K562 (cell line): ENCODE measurements around the gene RPP25. TPM values are rescaled to one million over a fixed set of nuclear protein-coding genes. Genes with fewer than 3 reads are reported as not detected.
A peak's percentile ranks its signal among the peaks of the same experiment; 100 is the strongest.
"Not testable (repeated sequence)": the region's sequence is repeated elsewhere in the genome, so short reads cannot be mapped to it uniquely, and the experiment has no call there.

Experiments used
- ATAC-seq: fragments of 200-7000 bp; cut with Tn5 transposase; 3 replicates; pipeline ENCODE4 v1.9.1; 2020; ENCODE audit warnings: moderate library complexity
- BruUV-seq: library from RNA; stranded (reverse); fragments of 400-500 nt; replicated peaks from 2 replicates; lab custom pipeline; 2021; lab: Mats Ljungman, UMichigan
- CTCF ChIA-PET: fragments of 300-600 bp; formaldehyde crosslinking; extraction: SDS; loops from one replicate; lab custom pipeline; 2021; ENCODE audit warnings: low intra/inter-chr PET ratio; lab: Yijun Ruan, JAX
- POLR2A ChIA-PET: fragments of 300-600, 350-650 bp; sonication (Branson Sonifier 250); formaldehyde crosslinking; extraction: SDS; loops from one replicate; lab custom pipeline; 2021; ENCODE audit warnings: antibody characterized with exemption, inconsistent platforms; lab: Yijun Ruan, JAX
- DNase-seq, 4 experiments: peaks; one replicate each; pipeline versions ENCODE4 v3.0.0 to v3.0.0-alpha.2; 2011 to 2018; ENCODE audit warnings: low spot score in 3 of 4, mixed read lengths in 3 of 4; ENCODE audit errors: extremely low read depth in 1 of 4
- FAIRE-seq: peaks from 2 replicates; lab custom pipeline; 2011; peaks lifted over from hg19 to GRCh38; lab: Jason Lieb, UNC
- H2AFZ ChIP-seq: 2 replicates; pipeline ENCODE4 v1.6.0; 2011; ENCODE audit warnings: low read depth, low read length, control low read depth, inconsistent platforms
- H3K27ac ChIP-seq: fragments of 200-600 bp; 3 replicates; pipeline ENCODE4 v1.8.0; 2011; ENCODE audit warnings: low read depth, mild to moderate bottlenecking, control low read depth, inconsistent platforms, low read length, moderate library complexity, mixed read lengths; ENCODE audit errors: extremely low read depth
- H3K27me3 ChIP-seq, 2 experiments: fragments of 300-600 bp in 1 of 2; 2 replicates in 1 of 2; 3 replicates in 1 of 2; pipeline versions ENCODE4 v1.6.0 to v1.8.0; 2011; ENCODE audit warnings: inconsistent platforms in 2 of 2, low read length in 2 of 2, mild to moderate bottlenecking in 1 of 2, mixed read lengths in 1 of 2, moderate library complexity in 1 of 2; ENCODE audit not compliant: control insufficient read depth in 2 of 2, insufficient read depth in 2 of 2
- H3K36me3 ChIP-seq: fragments of 300-600 bp; 3 replicates; pipeline ENCODE4 v1.8.0; 2011; ENCODE audit warnings: mild to moderate bottlenecking, low read length, inconsistent platforms; ENCODE audit not compliant: control insufficient read depth, insufficient read depth
- H3K4me1 ChIP-seq, 2 experiments: fragments of 200-600 bp in 1 of 2; replicated peaks in 1 of 2; 2 replicates in 1 of 2; 3 replicates in 1 of 2; pipeline versions ENCODE4 v1.5.1 to v1.8.0; 2011; ENCODE audit warnings: inconsistent platforms in 2 of 2, low read length in 2 of 2, mild to moderate bottlenecking in 1 of 2, mixed read lengths in 1 of 2, moderate library complexity in 1 of 2; ENCODE audit not compliant: control insufficient read depth in 2 of 2, insufficient read depth in 2 of 2
- H3K4me2 ChIP-seq: 2 replicates; pipeline ENCODE4 v1.6.1; 2011; ENCODE audit warnings: low read length, control low read depth, inconsistent platforms, mixed read lengths; ENCODE audit not compliant: insufficient read depth
- H3K4me3 ChIP-seq: fragments of 200-600 bp; sonication (generic), shearing (Covaris generic); 2 replicates; pipeline ENCODE4 v1.5.1; 2016; ENCODE audit warnings: control low read depth, inconsistent platforms
- H3K79me2 ChIP-seq: fragments of 200-600 bp; 3 replicates; pipeline ENCODE4 v1.8.0; 2011; ENCODE audit warnings: low read length, inconsistent platforms; ENCODE audit not compliant: control insufficient read depth, insufficient read depth
- H3K9ac ChIP-seq, 2 experiments: 2 replicates each; pipeline versions ENCODE4 v1.6.0 to v1.6.1; 2011; ENCODE audit warnings: low read depth in 2 of 2, low read length in 2 of 2, control low read depth in 1 of 2, inconsistent platforms in 1 of 2, mild to moderate bottlenecking in 1 of 2, mixed read lengths in 1 of 2; ENCODE audit not compliant: insufficient read depth in 1 of 2
- H3K9me1 ChIP-seq: one replicate; pipeline ENCODE4 v1.6.0; 2011; ENCODE audit warnings: inconsistent platforms, mild to moderate bottlenecking, low read length, moderate library complexity; ENCODE audit not compliant: control insufficient read depth, insufficient read depth
- H3K9me3 ChIP-seq: replicated peaks from 2 replicates; pipeline ENCODE4 v1.5.1; 2011; ENCODE audit warnings: low read depth, low read length, inconsistent platforms; ENCODE audit not compliant: control insufficient read depth, insufficient read depth
- H4K20me1 ChIP-seq: replicated peaks from 2 replicates; pipeline ENCODE4 v1.6.1; 2011; ENCODE audit warnings: low read length, inconsistent platforms, mixed read lengths; ENCODE audit not compliant: control insufficient read depth, insufficient read depth
- AFF1 ChIP-seq, 2 experiments: fragments of 450-650 bp; IDR thresholded peaks; 2 replicates each; pipeline ENCODE4 v1.6.1; 2018; ENCODE audit warnings: mild to moderate bottlenecking in 2 of 2, low read depth in 1 of 2; ENCODE audit not compliant: partially characterized antibody in 2 of 2
- CTCF ChIP-seq, 3 experiments: IDR thresholded peaks in 2 of 3; conservative IDR thresholded peaks in 1 of 3; 2 replicates each; pipeline ENCODE4 v1.5.1; 2011 to 2012; ENCODE audit warnings: low read length in 3 of 3, mild to moderate bottlenecking in 3 of 3, control low read depth in 2 of 3, improper control_type of control experiment in 1 of 3, inconsistent platforms in 1 of 3, low read depth in 1 of 3, mixed read lengths in 1 of 3, moderate library complexity in 1 of 3; ENCODE audit not compliant: insufficient read depth in 2 of 3
- ESRRA ChIP-seq: fragments of 450-650 bp; IDR thresholded peaks from 2 replicates; pipeline ENCODE4 v1.6.1; 2014; ENCODE audit warnings: low read depth, mild to moderate bottlenecking, moderate library complexity, borderline replicate concordance
- FOXK2 ChIP-seq, 2 experiments: fragments of 450-650 bp; IDR thresholded peaks in 1 of 2; conservative IDR thresholded peaks in 1 of 2; 2 replicates each; pipeline ENCODE4 v1.6.1; 2016; ENCODE audit warnings: low read depth in 2 of 2, mild to moderate bottlenecking in 1 of 2
- MAFK ChIP-seq: IDR thresholded peaks from 2 replicates; pipeline ENCODE4 v1.6.1; 2011; ENCODE audit warnings: low read length, improper control_type of control experiment
- MAZ ChIP-seq, 2 experiments: fragments of 450-650 bp in 1 of 2; sonication (generic) in 1 of 2; formaldehyde crosslinking; IDR thresholded peaks in 1 of 2; conservative IDR thresholded peaks in 1 of 2; 2 replicates each; pipeline versions ENCODE4 v1.4.0 to v1.5.0; 2020; ENCODE audit warnings: mild to moderate bottlenecking in 1 of 2, missing genetic modification reagents in 1 of 2
- MCM2 ChIP-seq: fragments of 450-650 bp; IDR thresholded peaks from 2 replicates; pipeline ENCODE4 v1.6.1; 2017; ENCODE audit warnings: low read depth, mild to moderate bottlenecking
- NBN ChIP-seq: fragments of 450-650 bp; IDR thresholded peaks from 2 replicates; pipeline ENCODE4 v1.6.1; 2016; ENCODE audit warnings: low read depth, mild to moderate bottlenecking
- NCOA6 ChIP-seq: fragments of 450-650 bp; IDR thresholded peaks from 2 replicates; pipeline ENCODE4 v1.6.1; 2017; ENCODE audit warnings: mild to moderate bottlenecking
- RCOR1 ChIP-seq, 2 experiments: IDR thresholded peaks; 2 replicates each; pipeline ENCODE4 v1.6.1; 2012; ENCODE audit warnings: low read depth in 2 of 2, low read length in 2 of 2, borderline replicate concordance in 1 of 2, improper control_type of control experiment in 1 of 2
- ZEB2 ChIP-seq: fragments of 450-650 bp; IDR thresholded peaks from 2 replicates; pipeline ENCODE4 v1.6.1; 2016
- WGBS: fragments of 100-300 bp; shearing (Covaris generic); methylation state at CpG from one replicate; pipeline ENCODE4 v1.1.6; 2016; ENCODE audit warnings: low coverage, mixed read lengths; ENCODE audit not compliant: insufficient coverage; ENCODE audit errors: missing lambda C conversion rate; 5-methylcytosine and 5-hydroxymethylcytosine counted together
- in situ Hi-C: fragments of 300-500 bp; cut with MboI; formaldehyde crosslinking; loops from 4 replicates; pipeline ENCODE4 v1.15.0; 2018; ENCODE audit warnings: inconsistent platforms, mixed read lengths
- intact Hi-C: fragments of 100-400 bp; cut with micrococcal nuclease; formaldehyde crosslinking; loops from 2 replicates; pipeline ENCODE4 v1.14.2; 2022
- polyA plus RNA-seq, 8 experiments: library from polyadenylated mRNA; depleted of rRNA in 4 of 8; stranded (reverse) in 5 of 8; unstranded in 3 of 8; fragments of >200 nt; fragmentation: Nextera tagmentation in 2 of 8; fragmentation: Illumina TruSeq in 1 of 8; extraction: Ambion mirVana in 2 of 8; extraction: Trizol in 1 of 8; gene quantifications; 2 replicates each; pipeline versions ENCODE4 v1.2.1 to v1.2.3, GENCODE V29; 2011 to 2014; ENCODE audit warnings: inconsistent platforms in 1 of 8, missing spikeins in 1 of 8
- total RNA-seq, 7 experiments: library from RNA; depleted of rRNA in 6 of 7; stranded (reverse); fragments of >200 nt in 6 of 7; fragmentation: Illumina TruSeq in 2 of 7; extraction: Trizol in 2 of 7; gene quantifications; 2 replicates each; pipeline versions ENCODE4 v1.2.1 to v1.2.3, GENCODE V29; 2011 to 2021; ENCODE audit warnings: low replicate concordance in 1 of 7
- TF ChIP-seq, protein P1 (sequence below): sonication (generic); formaldehyde crosslinking; IDR thresholded peaks from 2 replicates; pipeline ENCODE4 v1.8.1; 2023; ENCODE audit warnings: mild to moderate bottlenecking, missing genetic modification reagents

RPP25 gene
- total and polyA plus RNA-seq, 9 of the 15 experiments (the other 6 are each of a cell fraction or from before 2014, with no cell fraction given), result 1.1 to 12.3 (median 5.6) TPM

DNA sequence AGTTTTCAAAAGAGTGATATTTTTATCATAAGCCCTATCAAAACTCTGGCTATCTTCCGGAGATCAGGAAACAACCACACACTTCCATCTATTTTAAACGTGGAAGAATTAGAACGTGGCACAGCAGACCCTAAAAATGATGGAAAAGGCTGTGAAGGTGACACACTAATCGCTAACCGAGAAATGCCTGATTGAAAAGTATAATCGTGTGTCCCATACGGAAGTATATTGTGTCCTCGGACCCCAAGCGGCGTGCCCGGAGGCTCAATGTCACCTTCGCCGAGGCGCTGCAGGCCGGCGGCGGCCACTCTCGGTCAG lies 19.3 kb downstream of the RPP25 start (continued):
- TF ChIP-seq CTCF (IDR thresholded peaks at IDR 0.05 in 2 of 3, conservative IDR thresholded peaks at IDR 0.05 in 1 of 3; ENCODE audit: insufficient read depth in 2 of 3, low read depth in 1 of 3, low read length in 3 of 3) (no peak), NCOA6 (no peak), MCM2 (no peak), MAFK (no peak)

DNA sequence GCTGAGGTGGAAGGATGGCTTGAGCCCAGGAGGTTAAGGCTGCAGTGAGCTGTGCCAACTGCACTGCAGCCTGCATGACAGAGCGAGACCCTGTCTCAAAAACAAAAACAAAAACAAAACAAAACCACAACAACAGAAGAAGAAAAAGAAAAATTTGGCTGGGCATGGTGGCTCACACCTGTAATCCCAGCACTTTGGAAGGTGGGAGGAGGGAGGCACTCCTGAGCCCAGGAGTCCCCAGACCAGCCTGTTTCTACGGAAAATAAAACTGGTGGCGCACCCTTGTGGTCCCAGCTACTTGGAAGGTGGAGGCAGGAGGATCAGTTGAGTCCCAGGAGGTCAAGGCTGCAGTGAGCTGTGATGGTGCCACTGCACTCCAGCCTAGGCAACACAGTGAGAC lies 21.4 kb downstream of the RPP25 start:
- Histone ChIP-seq H3K4me3 (peak overlapping the region; percentile 21; the same call in 1 of the 2 replicates), H3K9ac (peak overlapping the region in 1 of 2 experiments; percentile 79; a peak in 2 of 4 replicates), H3K79me2 (peaks cover 77% of the 10 kb centered on the region), H3K4me1 (peaks cover 19 to 29% of the 10 kb centered on the region in 2 experiments), H3K27ac (peak overlapping the region; percentile 19; the same call in 1 of the 3 replicates), H3K4me2 (peak overlapping the region; percentile 64; the same call in 1 of the 2 replicates), H3K36me3 (peaks cover 58% of the 10 kb centered on the region; the same call in 2 of the 3 replicates)
- in situ Hi-C loops, CTCF ChIA-PET, H3K9me1 ChIP-seq, intact Hi-C loops, BruUV-seq, H4K20me1 ChIP-seq, FAIRE-seq, H2AFZ ChIP-seq, H3K9me3 ChIP-seq, H3K27me3 ChIP-seq: not testable (repeated sequence)
- POLR2A ChIA-PET, result interaction anchor here (0.6 to 3.1 kb wide), 13 partner anchors 8 to 215 kb away, joined by 3 to 15 read pairs (median 6); partner anchors contain the start of gene FAM219B
- DNase-seq (peak in 1 of 4 experiments; percentile 67), ATAC-seq (peak; percentile 33)
- WGBS, result 30% methylated on average over 3 of the region's 3 CpGs
- TF ChIP-seq ZEB2 (0 out of 2 replicates have a peak, but pooled peaks have one; percentile 33), ESRRA (0 out of 2 replicates have a peak, but pooled peaks have one; percentile 24), AFF1 (IDR thresholded peaks at IDR 0.05; ENCODE audit: low read depth in 1 of 2, partially characterized antibody in 2 of 2) (peak in 1 of 2 experiments; percentile 44), RCOR1 (IDR thresholded peaks at IDR 0.05; ENCODE audit: borderline replicate concordance in 1 of 2, low read depth in 2 of 2, low read length in 2 of 2) (peak in 1 of 2 experiments; percentile 21; a peak in 1 of 4 replicates), NBN (peak; percentile 56; the same call in 1 of the 2 replicates), FOXK2 (conservative IDR thresholded peaks at IDR 0.05 in 1 of 2, IDR thresholded peaks at IDR 0.05 in 1 of 2; ENCODE audit: low read depth in 2 of 2) (0 out of 4 replicates have a peak, but pooled peaks of 1 of the 2 experiments have one; percentile 30), MAZ (CRISPR knock-in tag; conservative IDR thresholded peaks at IDR 0.05 in 1 of 2, IDR thresholded peaks at IDR 0.05 in 1 of 2) (0 out of 4 replicates have a peak, but pooled peaks of 1 of the 2 experiments have one; percentile 26)
- TF ChIP-seq, protein P1, sequence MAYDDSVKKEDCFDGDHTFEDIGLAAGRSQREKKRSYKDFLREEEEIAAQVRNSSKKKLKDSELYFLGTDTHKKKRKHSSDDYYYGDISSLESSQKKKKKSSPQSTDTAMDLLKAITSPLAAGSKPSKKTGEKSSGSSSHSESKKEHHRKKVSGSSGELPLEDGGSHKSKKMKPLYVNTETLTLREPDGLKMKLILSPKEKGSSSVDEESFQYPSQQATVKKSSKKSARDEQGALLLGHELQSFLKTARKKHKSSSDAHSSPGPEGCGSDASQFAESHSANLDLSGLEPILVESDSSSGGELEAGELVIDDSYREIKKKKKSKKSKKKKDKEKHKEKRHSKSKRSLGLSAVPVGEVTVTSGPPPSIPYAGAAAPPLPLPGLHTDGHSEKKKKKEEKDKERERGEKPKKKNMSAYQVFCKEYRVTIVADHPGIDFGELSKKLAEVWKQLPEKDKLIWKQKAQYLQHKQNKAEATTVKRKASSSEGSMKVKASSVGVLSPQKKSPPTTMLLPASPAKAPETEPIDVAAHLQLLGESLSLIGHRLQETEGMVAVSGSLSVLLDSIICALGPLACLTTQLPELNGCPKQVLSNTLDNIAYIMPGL, result 0 out of 2 replicates have a peak, but pooled peaks have one; percentile 25
